Measurements from ENCODE around the gene CC2D1B. TPM values are rescaled to one million over a fixed set of nuclear protein-coding genes. Genes with fewer than 3 reads are reported as not detected.

The CC2D1B gene
- total RNA-seq, 1 experiment from 2014 or later = 34.7 TPM

DNA sequence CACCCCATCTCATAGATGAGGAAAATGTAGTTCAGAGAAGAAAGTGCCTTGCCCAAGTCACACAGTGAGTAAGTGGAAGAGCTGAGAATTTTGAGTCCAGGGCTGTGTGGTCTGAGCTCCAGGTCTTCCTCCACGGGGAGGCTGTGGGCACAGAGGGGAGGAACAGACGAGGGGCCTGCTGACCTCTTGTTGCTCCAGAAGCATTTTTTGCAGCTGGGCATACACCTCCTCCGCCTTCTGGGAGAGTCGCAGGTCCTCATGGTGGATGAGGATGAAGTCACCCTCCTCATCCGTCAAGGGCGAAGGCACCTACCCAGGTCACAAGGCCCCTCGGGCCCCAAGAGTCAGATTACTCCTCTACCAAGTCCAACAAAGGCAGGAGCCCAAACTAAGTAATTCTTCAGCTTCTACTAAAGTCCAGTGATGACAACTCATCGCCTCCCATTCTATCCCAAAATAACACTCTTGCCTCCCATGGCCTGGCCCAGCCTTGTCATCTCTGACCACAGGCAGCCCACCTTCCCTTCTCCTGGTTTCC is 9.1 kb downstream of the CC2D1B start:
- TF ChIP-seq EZH2 (IDR thresholded peaks at IDR 0.05; ENCODE audit: borderline replicate concordance, low read depth, low read length, poor library complexity, severe bottlenecking) (no peak), CTCF (conservative IDR thresholded peaks at IDR 0.05; ENCODE audit: low read depth, low read length) (no peak)
- POLR2A ChIA-PET (ENCODE audit: low non-redundant PET) = no interaction called here
- no TSS peak for BruUV-seq (replicated peaks)

GRCh38 chr1:52355847-52356505 is 10.0 kb downstream of the CC2D1B start:
- ChIA-PET POLR2A (ENCODE audit: low non-redundant PET) (no interaction called here), CTCF (no interaction called here)
- H3K9me3 ChIP-seq (ENCODE audit: low read depth, low read length, poor library complexity, severe bottlenecking) = no peaks in the 10 kb centered on the region
- intact Hi-C loops (cut with micrococcal nuclease; ENCODE audit: unreplicated experiment) = no loop called here
- no peak for TF ChIP-seq CTCF (conservative IDR thresholded peaks at IDR 0.05; ENCODE audit: low read depth, low read length)
- TF ChIP-seq EZH2 (IDR thresholded peaks at IDR 0.05; ENCODE audit: borderline replicate concordance, low read depth, low read length, poor library complexity, severe bottlenecking) = no peak
- H3K36me3 ChIP-seq (ENCODE audit: insufficient read depth, low read length, poor library complexity, severe bottlenecking) = peaks cover 84% of the 10 kb centered on the region
- no peak overlapping the region for H3K4me3 ChIP-seq (ENCODE audit: low read depth, low read length, poor library complexity, severe bottlenecking)
- no peaks in the 10 kb centered on the region for H3K27me3 ChIP-seq (replicated peaks; ENCODE audit: insufficient read depth, low read depth, low read length, poor library complexity)
- no peaks in the 10 kb centered on the region for H3K4me1 ChIP-seq (ENCODE audit: insufficient read depth, low read length, poor library complexity, severe bottlenecking)
- no peak for DNase-seq (ENCODE audit: low spot score)
- BruUV-seq (replicated peaks) = no TSS peak
- H3K27ac ChIP-seq (ENCODE audit: low read depth, low read length, poor library complexity, severe bottlenecking) = no peak overlapping the region

More for the DNA sequence above, 9.1 kb downstream of the CC2D1B start:
- DNase-seq (ENCODE audit: low spot score) = no peak
- Histone ChIP-seq H3K36me3 (ENCODE audit: insufficient read depth, low read length, poor library complexity, severe bottlenecking) (peaks cover 87% of the 10 kb centered on the region), H3K27me3 (replicated peaks; ENCODE audit: insufficient read depth, low read depth, low read length, poor library complexity) (no peaks in the 10 kb centered on the region), H3K27ac (ENCODE audit: low read depth, low read length, poor library complexity, severe bottlenecking) (no peak overlapping the region), H3K9me3 (ENCODE audit: low read depth, low read length, poor library complexity, severe bottlenecking) (no peaks in the 10 kb centered on the region), H3K4me1 (ENCODE audit: insufficient read depth, low read length, poor library complexity, severe bottlenecking) (no peaks in the 10 kb centered on the region), H3K4me3 (ENCODE audit: low read depth, low read length, poor library complexity, severe bottlenecking) (no peak overlapping the region)
- CTCF ChIA-PET = no interaction called here
- intact Hi-C loops (cut with micrococcal nuclease; ENCODE audit: unreplicated experiment) = no loop called here

DNA sequence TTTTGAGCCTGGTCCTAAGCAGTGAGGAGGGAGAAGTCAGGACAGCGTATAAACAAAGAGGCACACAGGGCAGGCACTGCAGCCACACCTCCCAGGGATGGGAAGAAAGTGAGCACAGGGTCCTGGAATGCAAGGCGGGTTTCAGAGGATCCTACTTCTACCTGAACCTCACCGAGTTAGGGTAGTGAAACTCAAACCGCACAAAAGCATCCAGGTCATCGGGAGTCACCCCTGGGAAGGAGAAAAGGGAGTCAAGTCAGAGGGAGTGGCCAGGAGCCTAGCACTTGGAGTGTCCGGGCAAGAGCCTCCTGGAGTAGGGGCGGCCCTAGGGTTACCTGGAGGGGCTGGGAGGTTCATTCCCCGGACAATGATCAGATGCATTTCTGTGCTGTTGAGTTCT is 10.6 kb downstream of the CC2D1B start:
- Histone ChIP-seq H3K4me1 (ENCODE audit: insufficient read depth, low read length, poor library complexity, severe bottlenecking) (no peaks in the 10 kb centered on the region), H3K4me3 (ENCODE audit: low read depth, low read length, poor library complexity, severe bottlenecking) (no peak overlapping the region), H3K9me3 (ENCODE audit: low read depth, low read length, poor library complexity, severe bottlenecking) (no peaks in the 10 kb centered on the region), H3K27ac (ENCODE audit: low read depth, low read length, poor library complexity, severe bottlenecking) (no peak overlapping the region), H3K27me3 (replicated peaks; ENCODE audit: insufficient read depth, low read depth, low read length, poor library complexity) (no peaks in the 10 kb centered on the region), H3K36me3 (ENCODE audit: insufficient read depth, low read length, poor library complexity, severe bottlenecking) (peaks cover 78% of the 10 kb centered on the region)
- intact Hi-C loops (cut with micrococcal nuclease; ENCODE audit: unreplicated experiment) = no loop called here
- POLR2A ChIA-PET (ENCODE audit: low non-redundant PET) = no interaction called here
- no peak for DNase-seq (ENCODE audit: low spot score)
- BruUV-seq (replicated peaks) = no TSS peak
- CTCF ChIA-PET = no interaction called here
- TF ChIP-seq EZH2 (IDR thresholded peaks at IDR 0.05; ENCODE audit: borderline replicate concordance, low read depth, low read length, poor library complexity, severe bottlenecking) (no peak), CTCF (conservative IDR thresholded peaks at IDR 0.05; ENCODE audit: low read depth, low read length) (no peak)

Measured in A673 (cell line).